K562 (cell line): Measurements from ENCODE around the gene HAND2. TPM values are rescaled to one million over a fixed set of nuclear protein-coding genes. Genes with fewer than 3 reads are reported as not detected.
A peak's percentile ranks its signal among the peaks of the same experiment; 100 is the strongest.

Source experiments
- ARID1B ChIP-seq: fragments of 450-650 bp; IDR thresholded peaks from 2 replicates; pipeline ENCODE4 v1.6.1; 2016; ENCODE audit warnings: antibody characterized with exemption, mild to moderate bottlenecking, inconsistent platforms
- CBFA2T3 ChIP-seq: fragments of 450-650 bp; IDR thresholded peaks from 2 replicates; pipeline ENCODE4 v1.6.1; 2017
- CBX3 ChIP-seq, 2 experiments: IDR thresholded peaks; 1 replicate in 1 of 2; 2 replicates in 1 of 2; pipeline ENCODE4 v1.6.1; 2012; ENCODE audit warnings: inconsistent platforms in 2 of 2, low read length in 2 of 2, borderline replicate concordance in 1 of 2, control low read depth in 1 of 2
- HLTF ChIP-seq: fragments of 450-650 bp; IDR thresholded peaks from 2 replicates; pipeline ENCODE4 v1.6.1; 2016
- HMG20A ChIP-seq: fragments of 450-650 bp; formaldehyde crosslinking; conservative IDR thresholded peaks from 2 replicates; pipeline ENCODE4 v1.4.0; 2020; ENCODE audit warnings: mild to moderate bottlenecking, mixed read lengths
- KAT8 ChIP-seq: fragments of 450-650 bp; IDR thresholded peaks from 2 replicates; pipeline ENCODE4 v1.6.1; 2016; ENCODE audit warnings: low read depth, mild to moderate bottlenecking
- KDM1A ChIP-seq, 2 experiments: fragments of 450-650 bp; IDR thresholded peaks; 2 replicates each; pipeline ENCODE4 v1.6.1; 2016; ENCODE audit warnings: mild to moderate bottlenecking in 2 of 2
- MCM3 ChIP-seq: fragments of 450-650 bp; IDR thresholded peaks from 2 replicates; pipeline ENCODE4 v1.6.1; 2016
- NCOA1 ChIP-seq: fragments of 450-650 bp; IDR thresholded peaks from 2 replicates; pipeline ENCODE4 v1.6.1; 2016; ENCODE audit warnings: low read depth
- NCOA6 ChIP-seq: fragments of 450-650 bp; IDR thresholded peaks from 2 replicates; pipeline ENCODE4 v1.6.1; 2017; ENCODE audit warnings: mild to moderate bottlenecking
- NEUROD1 ChIP-seq: fragments of 150-350 bp; IDR thresholded peaks from 2 replicates; pipeline ENCODE4 v1.6.1; 2014; ENCODE audit warnings: borderline replicate concordance, low read length, low read depth; ENCODE audit not compliant: partially characterized antibody
- NRF1 ChIP-seq, 2 experiments: fragments of 450-650 bp; IDR thresholded peaks in 1 of 2; conservative IDR thresholded peaks in 1 of 2; 2 replicates each; pipeline ENCODE4 v1.6.1; 2014; ENCODE audit warnings: mild to moderate bottlenecking in 2 of 2
- PHF20 ChIP-seq: fragments of 450-650 bp; IDR thresholded peaks from 2 replicates; pipeline ENCODE4 v1.6.1; 2018; ENCODE audit not compliant: partially characterized antibody
- RBM17 ChIP-seq: fragments of 200-400 bp; formaldehyde crosslinking; IDR thresholded peaks from 2 replicates; pipeline ENCODE4 v1.6.1; 2017; ENCODE audit warnings: low read depth, mild to moderate bottlenecking, low read length, borderline replicate concordance
- SAFB ChIP-seq: fragments of 200-400 bp; formaldehyde crosslinking; IDR thresholded peaks from 2 replicates; pipeline ENCODE4 v1.6.1; 2017; ENCODE audit warnings: low read depth, low read length, borderline replicate concordance
- SIRT6 ChIP-seq: IDR thresholded peaks from one replicate; pipeline ENCODE4 v1.6.1; 2012; ENCODE audit warnings: low read depth, mild to moderate bottlenecking, control low read depth, inconsistent platforms, low read length, moderate library complexity
- SNRNP70 ChIP-seq: fragments of 200-400 bp; formaldehyde crosslinking; optimal IDR thresholded peaks from 2 replicates; pipeline ENCODE3; 2017; ENCODE audit warnings: low read depth, low read length
- SUPT5H ChIP-seq: fragments of 450-650 bp; IDR thresholded peaks from 2 replicates; pipeline ENCODE4 v1.6.1; 2016
- TEAD4 ChIP-seq, 2 experiments: sonication (generic) in 1 of 2; formaldehyde crosslinking in 1 of 2; IDR thresholded peaks; 2 replicates each; pipeline versions ENCODE4 v1.6.1 to v1.8.0; 2012 to 2022; ENCODE audit warnings: borderline replicate concordance in 1 of 2, inconsistent platforms in 1 of 2, low read length in 1 of 2, mild to moderate bottlenecking in 1 of 2, missing genetic modification reagents in 1 of 2
- ZNF121 ChIP-seq: sonication (generic); formaldehyde crosslinking; conservative IDR thresholded peaks from 2 replicates; pipeline ENCODE4 v1.8.0; 2022; ENCODE audit warnings: missing genetic modification reagents
- ZNF778 ChIP-seq: fragments of 450-650 bp; formaldehyde crosslinking; IDR thresholded peaks from 2 replicates; pipeline ENCODE4 v1.4.0; 2020; ENCODE audit warnings: mild to moderate bottlenecking, moderate library complexity
- ZZZ3 ChIP-seq: fragments of 450-650 bp; IDR thresholded peaks from 2 replicates; pipeline ENCODE4 v1.6.1; 2016; ENCODE audit warnings: antibody characterized with exemption, mild to moderate bottlenecking, moderate library complexity
- polyA plus RNA-seq, 8 experiments: library from polyadenylated mRNA; depleted of rRNA in 4 of 8; stranded (reverse) in 5 of 8; unstranded in 3 of 8; fragments of >200 nt; fragmentation: Nextera tagmentation in 2 of 8; fragmentation: Illumina TruSeq in 1 of 8; extraction: Ambion mirVana in 2 of 8; extraction: Trizol in 1 of 8; gene quantifications; 2 replicates each; pipeline versions ENCODE4 v1.2.1 to v1.2.3, GENCODE V29; 2011 to 2014; ENCODE audit warnings: inconsistent platforms in 1 of 8, missing spikeins in 1 of 8
- total RNA-seq, 7 experiments: library from RNA; depleted of rRNA in 6 of 7; stranded (reverse); fragments of >200 nt in 6 of 7; fragmentation: Illumina TruSeq in 2 of 7; extraction: Trizol in 2 of 7; gene quantifications; 2 replicates each; pipeline versions ENCODE4 v1.2.1 to v1.2.3, GENCODE V29; 2011 to 2021; ENCODE audit warnings: low replicate concordance in 1 of 7
- TF ChIP-seq, protein P1 (sequence below): fragments of 250-450 bp; sonication (Bioruptor Pico); IDR thresholded peaks from 2 replicates; pipeline ENCODE4 v1.4.0; 2020
- TF ChIP-seq, protein P2 (sequence below): fragments of 250-450 bp; sonication (Bioruptor Pico); IDR thresholded peaks from 2 replicates; pipeline ENCODE4 v1.5.0; 2021; ENCODE audit warnings: mild to moderate bottlenecking, moderate library complexity

The HAND2 gene
- total and polyA plus RNA-seq, 9 of the 15 experiments (the other 6 are each of a cell fraction or from before 2014, with no cell fraction given): 1.7 to 12.8 (median 4.9) TPM

DNA sequence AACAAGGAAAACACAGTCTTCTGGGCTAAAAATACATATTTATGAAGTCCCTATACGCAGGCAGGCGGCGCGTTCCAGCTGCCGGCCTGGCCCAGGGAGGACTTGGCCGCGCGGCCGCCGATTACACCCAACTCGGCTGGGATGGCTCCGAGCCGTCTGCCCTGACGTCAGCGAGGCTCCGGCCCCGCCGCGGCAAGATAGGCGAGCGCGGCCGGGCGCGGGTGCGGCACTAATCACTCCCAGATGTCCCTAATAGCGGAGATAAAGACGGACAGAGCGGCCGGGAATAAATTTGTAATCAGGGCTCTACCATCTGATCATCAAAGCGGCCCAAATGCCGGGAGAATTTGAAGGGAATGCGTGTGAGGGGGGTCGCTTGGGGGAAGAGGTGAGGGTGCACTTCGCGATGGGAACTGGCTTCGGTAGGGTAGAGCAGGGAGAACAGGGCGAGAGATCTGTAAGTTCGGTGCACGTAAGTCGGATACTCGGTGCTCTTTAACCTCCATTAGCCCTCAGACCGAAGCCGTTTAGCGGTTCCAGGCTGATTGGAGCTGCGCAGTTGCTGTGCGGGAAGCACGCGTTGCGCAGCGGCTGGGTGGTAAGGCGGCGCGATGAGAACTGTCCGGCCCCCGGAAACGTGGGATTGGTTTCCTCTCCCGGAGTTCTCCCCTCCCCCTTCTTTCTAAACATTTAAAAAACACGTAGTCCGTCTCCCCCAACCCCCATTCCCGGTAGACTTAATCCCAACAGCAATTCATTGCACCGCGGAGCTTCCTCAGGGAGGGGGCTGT lies 7.7 kb downstream of the HAND2 start (continued):
- no peak for TF ChIP-seq KAT8
- peak; percentile 10; the same call in 1 of the 2 replicates for TF ChIP-seq TEAD4 (IDR thresholded peaks at IDR 0.05; ENCODE audit: low read length)
- no peak for TF ChIP-seq TEAD4 (CRISPR knock-in tag; IDR thresholded peaks at IDR 0.05; ENCODE audit: borderline replicate concordance)
- TF ChIP-seq NRF1 (conservative IDR thresholded peaks at IDR 0.05 in 1 of 2, IDR thresholded peaks at IDR 0.05 in 1 of 2): peak; percentile 83 to 85
- no peak for TF ChIP-seq SNRNP70
- TF ChIP-seq NCOA6: no peak
- peak; percentile 43 for TF ChIP-seq ARID1B
- no peak for TF ChIP-seq NEUROD1
- peak; percentile 65 for TF ChIP-seq CBFA2T3
- TF ChIP-seq, protein P1, sequence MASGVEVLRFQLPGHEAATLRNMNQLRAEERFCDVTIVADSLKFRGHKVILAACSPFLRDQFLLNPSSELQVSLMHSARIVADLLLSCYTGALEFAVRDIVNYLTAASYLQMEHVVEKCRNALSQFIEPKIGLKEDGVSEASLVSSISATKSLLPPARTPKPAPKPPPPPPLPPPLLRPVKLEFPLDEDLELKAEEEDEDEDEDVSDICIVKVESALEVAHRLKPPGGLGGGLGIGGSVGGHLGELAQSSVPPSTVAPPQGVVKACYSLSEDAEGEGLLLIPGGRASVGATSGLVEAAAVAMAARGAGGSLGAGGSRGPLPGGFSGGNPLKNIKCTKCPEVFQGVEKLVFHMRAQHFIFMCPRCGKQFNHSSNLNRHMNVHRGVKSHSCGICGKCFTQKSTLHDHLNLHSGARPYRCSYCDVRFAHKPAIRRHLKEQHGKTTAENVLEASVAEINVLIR (CRISPR knock-in tag): no peak
- TF ChIP-seq HMG20A (CRISPR knock-in tag): no peak
- TF ChIP-seq ZNF121: no peak
- TF ChIP-seq ZZZ3: no peak
- TF ChIP-seq HLTF: no peak
- no peak for TF ChIP-seq ZNF778 (CRISPR knock-in tag)
- 0 out of 3 replicates have a peak, but pooled peaks of 1 of the 2 experiments have one; percentile 23 for TF ChIP-seq CBX3 (IDR thresholded peaks at IDR 0.05; ENCODE audit: borderline replicate concordance in 1 of 2, low read length in 2 of 2)
- no peak for TF ChIP-seq PHF20
- TF ChIP-seq SAFB: no peak
- no peak for TF ChIP-seq MCM3
- 0 out of 2 replicates have a peak, but pooled peaks have one; percentile 20 for TF ChIP-seq SUPT5H
- no peak for TF ChIP-seq RBM17
- TF ChIP-seq, protein P2, sequence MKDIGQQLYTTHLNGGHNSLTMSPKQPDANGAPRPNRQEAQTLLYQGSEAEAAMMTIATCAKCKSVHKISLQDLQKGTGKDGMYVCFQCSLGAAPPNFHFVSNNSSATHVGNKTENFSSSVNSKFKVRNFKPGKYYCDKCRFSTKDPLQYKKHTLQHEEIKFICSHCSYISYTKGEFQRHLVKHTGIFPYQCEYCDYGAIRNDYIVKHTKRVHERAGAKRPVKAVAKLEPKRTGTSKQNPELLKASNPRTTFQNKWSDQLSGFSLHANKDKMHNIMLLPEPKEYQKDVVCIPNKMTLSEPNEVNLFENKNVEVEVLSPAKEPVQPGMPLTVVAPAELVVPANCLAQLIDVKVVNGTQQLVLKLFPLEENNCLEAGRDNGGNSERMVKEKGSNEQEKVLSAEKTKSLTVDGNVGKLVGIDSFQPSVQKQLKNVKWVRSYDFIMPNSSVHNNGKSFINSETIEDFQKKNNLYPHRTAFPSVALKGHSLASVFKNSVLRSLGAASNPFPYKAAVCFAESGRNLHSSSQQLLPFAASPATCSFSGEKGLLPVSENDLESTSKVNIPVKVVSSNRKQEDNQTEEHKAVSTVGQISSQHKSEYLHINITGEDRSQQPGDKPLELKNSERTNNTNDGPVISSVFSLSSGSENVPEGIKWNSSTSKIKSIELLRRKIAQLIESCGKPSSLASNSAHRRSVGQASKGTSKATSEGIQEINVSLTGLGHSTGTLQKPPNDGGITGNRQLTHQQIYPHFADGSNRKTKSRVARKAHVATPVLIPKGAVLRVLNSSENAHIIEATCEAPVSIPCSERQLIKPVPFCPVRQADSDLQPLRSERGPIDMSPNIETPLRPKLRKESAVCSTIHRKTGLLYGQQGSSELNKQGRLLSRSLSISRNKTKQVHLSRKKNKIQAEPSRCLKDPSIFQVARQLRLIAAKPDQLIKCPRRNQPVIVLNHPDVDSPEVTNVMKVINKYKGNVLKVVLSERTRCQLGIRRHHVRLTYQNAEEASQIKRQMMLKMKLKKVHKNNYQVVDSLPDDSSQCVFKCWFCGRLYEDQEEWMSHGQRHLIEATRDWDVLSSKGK (CRISPR knock-in tag): no peak
- TF ChIP-seq NCOA1: no peak
- TF ChIP-seq SIRT6: no peak
- TF ChIP-seq KDM1A (IDR thresholded peaks at IDR 0.05): no peak
